NCI-H128 (cell line): ENCODE results near the gene VWA1.
"Not testable (repeated sequence)": the region's sequence is repeated elsewhere in the genome, so short reads cannot be mapped to it uniquely, and the experiment has no call there.

Experiments
- DNase-seq: peaks from one replicate; lab custom pipeline; 2025; ENCODE audit not compliant: unreplicated experiment; lab: John Stamatoyannopoulos, UW

VWA1 gene

GRCh38 chr1:1422465-1423244, 12.8 kb upstream of the VWA1 start:
- no peak for DNase-seq

- DNase-seq, result no peak
Measured at GRCh38 chr1:1423245-1423597, 12.3 kb upstream of the VWA1 start.

GRCh38 chr1:1424707-1425106, 10.8 kb upstream of the VWA1 start:
- no peak for DNase-seq

- DNase-seq, result no peak
Measured at GRCh38 chr1:1425426-1425752, 10.1 kb upstream of the VWA1 start.

GRCh38 chr1:1425753-1426495, 9.6 kb upstream of the VWA1 start:
- no peak for DNase-seq

- no peak for DNase-seq
Measured at GRCh38 chr1:1426496-1427105, 8.9 kb upstream of the VWA1 start.

GRCh38 chr1:1427106-1427819, 8.2 kb upstream of the VWA1 start:
- DNase-seq, result no peak

- no peak for DNase-seq
Measured at GRCh38 chr1:1427820-1428148, 7.7 kb upstream of the VWA1 start.

- no peak for DNase-seq
Measured at GRCh38 chr1:1428174-1428573, 7.3 kb upstream of the VWA1 start.

GRCh38 chr1:1428967-1429366, 6.5 kb upstream of the VWA1 start:
- DNase-seq, result not testable (repeated sequence)

GRCh38 chr1:1429671-1430073, 5.8 kb upstream of the VWA1 start:
- no peak for DNase-seq

GRCh38 chr1:1430114-1430982, 5.1 kb upstream of the VWA1 start:
- no peak for DNase-seq

- no peak for DNase-seq
Measured at GRCh38 chr1:1430992-1431844, 4.3 kb upstream of the VWA1 start.

- no peak for DNase-seq
Measured at GRCh38 chr1:1431845-1432273, 3.6 kb upstream of the VWA1 start.

- DNase-seq, result no peak
Measured at GRCh38 chr1:1432274-1432950, 3.1 kb upstream of the VWA1 start.

GRCh38 chr1:1432951-1433803, 2.3 kb upstream of the VWA1 start:
- DNase-seq, result no peak

- no peak for DNase-seq
Measured at GRCh38 chr1:1433804-1434130, 1.7 kb upstream of the VWA1 start.

- DNase-seq, result no peak
Measured at GRCh38 chr1:1434131-1434823, 1.2 kb upstream of the VWA1 start.
